ENCODE results near the gene CFAP73.

- no peak for TF ChIP-seq CTCF (IDR thresholded peaks at IDR 0.05; ENCODE audit: poor library complexity, severe bottlenecking)
- TF ChIP-seq EZH2 (IDR thresholded peaks at IDR 0.05; ENCODE audit: borderline replicate concordance, insufficient read depth, low read length, poor library complexity, severe bottlenecking): no peak
- TF ChIP-seq MXI1 (conservative IDR thresholded peaks at IDR 0.05; ENCODE audit: poor library complexity, severe bottlenecking): no peak
- TF ChIP-seq POLR2AphosphoS5 (IDR thresholded peaks at IDR 0.05): no peak
- TF ChIP-seq SMC3 (conservative IDR thresholded peaks at IDR 0.05; ENCODE audit: poor library complexity): no peak
- no peak for TF ChIP-seq RAD21 (conservative IDR thresholded peaks at IDR 0.05)
- TF ChIP-seq REST (IDR thresholded peaks at IDR 0.05; ENCODE audit: borderline replicate concordance): no peak
- no peak for TF ChIP-seq EP300 (conservative IDR thresholded peaks at IDR 0.05; ENCODE audit: poor library complexity, severe bottlenecking)
Measured at GRCh38 chr12:113146999-113147398, 2.5 kb upstream of the CFAP73 start.

Measured in neural cell (in vitro differentiated cells).